HG03280 (cell line): Measurements from ENCODE around the gene SLC38A4.
"Not testable (repeated sequence)": the region's sequence is repeated elsewhere in the genome, so short reads cannot be mapped to it uniquely, and the experiment has no call there.

ENCODE experiments used
- ATAC-seq: cut with Tn5 transposase; IDR thresholded peaks from one replicate; pipeline ENCODE4 v1.9.1; 2021; ENCODE audit warnings: mild to moderate bottlenecking, moderate library complexity; ENCODE audit not compliant: unreplicated experiment

SLC38A4 gene

DNA sequence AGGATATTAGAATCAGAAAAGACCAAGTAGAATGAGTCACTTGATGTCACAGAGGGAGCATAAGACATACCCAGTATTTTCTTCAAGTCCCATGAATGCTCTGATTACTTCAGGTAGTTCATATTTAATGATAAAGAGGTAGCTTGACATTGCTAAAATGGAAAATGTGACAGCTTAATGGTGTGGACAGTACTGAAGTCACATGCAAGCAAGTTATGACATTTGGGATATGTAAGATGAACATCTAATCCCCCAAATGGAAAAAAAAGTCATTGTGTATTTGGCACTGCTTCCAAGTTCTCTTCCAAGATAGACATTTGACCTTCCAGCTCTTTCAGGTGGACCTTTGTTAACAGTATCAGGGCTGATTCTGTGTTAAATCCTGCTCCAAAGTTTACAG is 45.9 kb downstream of the SLC38A4 start:
- no peak for ATAC-seq

DNA sequence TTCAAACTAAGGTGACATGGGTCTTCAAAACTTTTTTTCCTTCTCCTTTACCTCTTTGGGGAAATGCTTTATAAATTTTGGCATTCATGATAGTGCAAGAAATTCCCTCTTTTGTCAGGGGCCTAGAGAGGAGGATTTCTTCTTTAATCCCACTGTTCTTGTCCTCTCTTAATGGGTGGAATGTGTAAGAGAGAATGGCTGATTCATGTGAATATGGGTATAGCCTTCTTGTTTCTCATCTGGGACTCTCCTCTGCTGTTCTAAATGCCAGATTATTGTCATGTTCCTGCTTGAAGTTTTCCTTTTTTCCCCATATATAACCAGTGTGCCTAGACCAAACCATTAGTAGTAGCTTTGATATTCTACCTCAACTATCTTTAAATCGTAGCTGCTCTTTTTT is 46.7 kb downstream of the SLC38A4 start:
- ATAC-seq, result no peak

DNA sequence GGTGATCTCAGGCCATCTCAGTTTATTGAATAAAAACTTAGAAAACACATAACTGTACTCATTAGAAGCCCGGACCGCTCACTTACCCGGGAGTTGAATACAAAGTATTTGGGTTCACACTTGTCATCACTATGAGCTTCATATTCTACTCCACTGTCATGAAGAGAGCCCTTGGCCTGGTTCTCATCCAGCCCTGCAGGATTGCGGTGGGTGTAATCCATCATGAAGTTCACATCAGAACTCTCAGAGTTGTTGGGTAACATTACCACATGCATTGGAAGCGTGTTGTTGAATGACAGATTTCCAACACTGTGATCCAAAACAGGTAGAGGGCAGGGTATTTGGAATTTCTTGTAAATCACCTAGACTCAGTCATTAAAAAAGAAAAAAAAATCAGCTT is 47.4 kb downstream of the SLC38A4 start:
- ATAC-seq, result no peak

DNA sequence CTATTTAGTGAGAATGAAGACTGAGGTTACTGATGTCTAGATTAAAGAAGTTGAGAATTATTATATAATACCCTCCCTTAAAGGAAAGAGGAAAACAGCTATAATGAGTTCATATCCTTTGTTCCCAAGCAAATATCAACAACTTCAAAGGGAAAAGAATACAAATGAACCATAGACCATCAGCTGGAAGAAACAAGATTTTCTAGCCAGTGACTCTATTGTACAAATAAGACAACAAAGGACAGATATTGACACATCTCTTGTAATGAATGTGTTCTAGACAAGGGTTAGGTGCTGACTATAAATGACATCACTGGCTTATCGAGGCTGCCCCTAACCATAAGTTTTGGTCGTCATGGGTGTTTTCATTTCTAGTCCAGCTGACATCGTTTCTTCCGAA is 48.2 kb downstream of the SLC38A4 start:
- ATAC-seq, result no peak

DNA sequence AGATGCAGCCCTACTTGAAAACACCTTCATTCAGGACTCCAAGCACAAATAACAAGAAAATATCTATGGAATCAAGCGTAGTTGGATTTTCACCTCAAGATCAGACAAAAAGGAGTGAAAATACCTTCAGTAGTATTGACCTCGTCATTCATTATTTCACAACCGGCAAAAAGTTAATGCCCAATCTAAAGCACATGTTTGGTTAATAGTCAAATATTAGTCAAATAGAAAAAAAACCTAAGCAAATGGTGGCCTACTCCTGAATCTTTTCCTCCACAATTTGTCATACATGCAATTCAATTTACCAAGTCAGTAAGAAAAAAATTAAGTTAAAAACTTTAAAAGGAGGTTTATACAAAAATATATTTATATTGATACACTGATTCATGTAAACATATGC is 50.0 kb downstream of the SLC38A4 start:
- ATAC-seq, result no peak

DNA sequence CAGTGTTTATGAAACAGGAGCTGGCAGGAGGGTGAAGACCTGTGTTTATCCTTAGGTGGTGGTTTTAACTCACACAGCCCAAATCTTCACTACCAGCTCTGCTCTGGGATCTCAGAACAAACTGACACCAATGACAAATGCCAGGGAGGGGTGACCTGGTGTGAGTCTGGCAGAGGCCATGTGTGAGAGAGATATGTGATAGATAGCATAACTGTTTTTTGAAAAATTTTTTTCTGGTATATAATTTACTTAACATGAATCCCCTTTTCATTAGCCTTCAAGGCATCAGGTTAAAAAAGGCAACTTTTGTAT is 51.5 kb downstream of the SLC38A4 start:
- no peak for ATAC-seq

DNA sequence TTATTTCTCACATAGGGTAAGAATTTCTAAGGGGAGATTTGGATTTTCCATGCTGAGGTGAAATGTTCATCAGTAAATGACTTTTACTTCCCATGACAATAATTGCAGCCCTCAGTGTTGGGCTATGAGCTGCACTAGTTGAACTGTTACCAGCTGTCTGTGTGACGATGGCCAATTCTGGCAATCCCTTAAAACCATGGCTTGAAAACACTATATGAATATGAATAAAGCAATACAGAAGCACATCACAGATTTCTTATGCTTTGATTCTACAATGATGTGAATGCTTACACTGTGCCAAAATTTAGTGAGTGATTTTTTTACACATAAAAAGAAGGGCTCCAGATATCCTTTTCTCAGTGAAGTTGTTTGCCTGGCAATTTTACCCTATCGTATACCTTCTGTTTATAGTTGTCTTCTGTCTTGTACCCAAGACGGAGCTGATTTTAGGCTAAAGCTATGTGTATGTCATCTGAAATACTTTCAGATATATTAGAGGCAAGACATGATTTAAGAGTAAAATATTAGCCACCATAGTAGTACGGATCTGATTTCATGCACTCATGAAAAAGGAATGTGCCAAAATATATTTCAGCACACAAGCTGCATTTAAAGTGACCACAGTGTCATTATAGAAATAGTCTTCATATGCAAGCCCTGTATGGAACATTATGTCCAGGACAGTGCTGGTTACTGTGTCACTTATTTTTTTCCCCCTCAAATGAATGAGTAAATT is 52.0 kb downstream of the SLC38A4 start:
- no peak for ATAC-seq

DNA sequence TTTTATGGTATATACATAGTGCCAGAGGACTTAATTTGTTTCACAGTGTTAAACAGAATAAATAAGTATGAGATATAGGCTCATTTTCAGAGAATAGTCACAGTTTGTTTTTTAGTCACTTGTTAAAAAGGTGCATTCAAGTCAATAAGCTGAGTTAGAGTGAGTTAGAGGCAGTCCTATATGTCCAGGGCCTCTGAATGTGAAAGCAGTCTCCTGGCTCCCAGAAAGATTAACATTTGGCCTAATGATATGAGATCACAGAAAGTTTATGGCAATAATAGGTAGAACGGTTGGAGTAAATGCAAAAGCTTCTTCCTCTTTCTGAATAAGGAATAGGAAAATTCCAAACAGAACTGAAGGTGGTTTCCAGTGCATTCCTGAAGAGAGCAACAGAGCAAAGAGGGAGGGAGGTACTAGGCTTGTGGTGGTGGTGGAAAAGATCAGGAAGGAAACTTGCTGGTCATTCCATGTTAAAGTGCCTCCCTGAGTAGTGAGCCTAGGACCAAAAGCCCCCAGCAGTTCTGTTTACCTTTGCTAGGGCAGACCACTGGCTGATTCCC is 54.4 kb downstream of the SLC38A4 start:
- no peak for ATAC-seq

DNA sequence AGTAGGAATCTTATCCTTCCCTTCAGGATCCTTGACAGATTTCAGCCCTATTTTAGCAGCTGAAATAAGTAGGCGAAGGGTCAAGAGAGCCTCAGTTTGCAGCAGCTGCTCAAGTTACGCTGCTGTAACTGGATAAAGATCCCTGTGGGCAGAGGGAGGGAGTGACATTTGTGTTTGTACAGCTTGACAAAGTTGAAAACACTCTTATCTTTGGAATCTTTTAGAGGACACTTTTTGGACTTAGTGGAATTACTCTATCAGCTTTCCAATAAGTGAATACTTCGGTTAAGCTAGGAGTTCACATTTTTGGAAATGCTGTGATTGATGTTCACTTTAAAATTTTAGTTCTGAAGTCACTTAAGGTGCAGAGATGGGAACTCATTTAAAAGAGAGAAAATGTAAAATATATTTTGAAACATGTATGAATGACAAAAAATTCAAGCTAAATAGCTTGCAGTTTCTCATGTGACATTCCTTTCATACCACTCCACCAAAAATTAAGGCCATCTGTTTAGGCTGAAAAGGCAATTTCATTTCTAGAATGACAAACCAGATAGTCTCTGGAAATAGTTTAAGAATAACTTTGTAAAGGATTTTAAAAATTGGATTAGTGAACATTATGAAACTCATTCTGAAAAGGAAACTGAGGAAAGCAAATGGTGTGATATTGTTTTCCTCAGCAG is 55.2 kb downstream of the SLC38A4 start:
- no peak for ATAC-seq

DNA sequence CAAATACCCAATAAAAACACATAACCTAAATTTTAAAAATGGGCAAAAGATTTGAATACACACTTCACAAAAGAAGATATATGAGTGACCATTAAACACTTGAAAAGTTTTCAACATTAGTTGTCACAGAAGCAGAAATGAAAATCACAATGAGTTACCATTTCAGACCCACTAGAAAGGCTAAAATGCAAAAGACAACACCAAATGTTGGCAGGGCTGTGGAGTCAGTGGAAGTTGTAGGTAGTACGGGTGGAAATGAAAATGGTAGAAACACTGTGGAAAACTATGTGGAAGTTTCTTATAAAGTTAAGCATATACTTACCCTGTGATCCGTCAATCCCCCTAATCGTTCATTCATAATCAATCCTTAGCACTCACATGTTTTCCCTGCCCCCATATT is 61.8 kb downstream of the SLC38A4 start:
- ATAC-seq, result no peak

DNA sequence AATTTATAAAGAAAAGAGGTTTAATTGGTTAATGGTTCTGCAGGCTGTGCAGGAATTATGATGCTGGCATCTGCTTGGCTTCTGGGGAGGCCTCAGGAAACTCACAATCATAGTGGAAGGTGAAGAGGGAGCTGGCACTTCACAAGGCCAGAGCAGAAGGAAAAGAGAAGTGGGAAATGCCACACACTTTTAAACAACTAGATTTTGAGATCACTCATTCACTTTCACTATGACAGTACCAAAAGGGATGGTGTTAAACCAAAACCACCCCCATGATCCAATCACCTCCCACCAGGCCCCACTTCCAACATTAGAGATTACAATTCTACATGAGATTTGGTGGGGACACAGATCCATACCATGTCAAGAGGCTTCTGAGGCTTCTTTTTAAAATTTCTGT is 62.6 kb downstream of the SLC38A4 start:
- no peak for ATAC-seq

DNA sequence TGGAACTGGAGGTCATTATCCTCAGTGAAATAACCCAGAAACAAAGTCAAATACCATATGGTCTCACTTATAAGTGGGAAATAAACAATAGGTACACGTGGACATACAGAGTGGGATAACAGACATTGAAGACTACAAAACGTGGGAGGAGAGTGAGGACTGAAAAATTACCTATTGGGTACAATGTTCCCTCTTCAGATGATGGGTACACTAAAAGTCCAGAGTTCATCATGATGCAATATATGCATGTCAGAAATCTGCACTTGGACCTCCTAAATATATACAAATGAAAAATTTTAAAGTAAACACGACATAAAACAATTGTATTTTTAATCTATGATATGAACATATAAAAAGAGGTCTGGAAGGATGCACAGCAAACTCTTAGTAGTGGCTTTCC is 71.2 kb downstream of the SLC38A4 start:
- ATAC-seq, result no peak

DNA sequence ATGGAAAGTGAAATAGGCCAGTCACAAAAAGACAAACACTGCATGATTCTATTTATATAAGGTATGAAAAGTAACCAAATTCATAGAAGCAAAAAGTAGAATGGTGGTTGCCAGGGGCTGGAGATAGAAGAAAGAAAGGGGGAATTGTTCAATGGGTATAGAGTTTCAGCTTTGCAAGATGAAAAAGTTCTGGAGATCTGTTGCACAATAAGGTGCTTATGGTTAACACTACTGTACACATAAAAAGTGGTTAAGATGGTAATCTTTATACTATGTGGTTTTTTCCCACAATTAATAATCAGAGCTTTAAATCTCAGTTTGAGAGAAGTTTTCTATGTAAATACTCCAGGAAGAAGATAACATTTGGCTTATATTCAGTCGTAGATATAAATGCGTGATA is 73.4 kb downstream of the SLC38A4 start:
- no peak for ATAC-seq

DNA sequence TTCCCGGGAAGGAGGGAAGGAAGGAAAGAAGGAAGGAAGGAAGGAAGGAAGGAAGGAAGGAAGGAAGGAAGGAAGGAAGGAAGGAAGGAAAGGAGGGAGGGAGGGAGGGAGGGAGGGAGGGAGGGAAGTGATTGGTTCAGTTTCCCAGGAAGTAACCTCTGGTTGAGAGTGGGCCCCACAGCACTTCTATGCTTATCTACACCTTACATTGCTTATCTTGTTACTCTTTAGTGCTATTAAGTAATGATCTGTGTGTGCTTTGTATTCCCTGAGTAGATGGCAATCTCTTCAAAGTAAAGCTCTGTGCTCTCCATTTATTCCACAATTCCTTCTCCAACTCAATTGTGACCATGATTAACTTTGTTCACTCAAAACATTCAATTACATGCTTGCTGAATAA is 74.6 kb downstream of the SLC38A4 start:
- ATAC-seq, result no peak

DNA sequence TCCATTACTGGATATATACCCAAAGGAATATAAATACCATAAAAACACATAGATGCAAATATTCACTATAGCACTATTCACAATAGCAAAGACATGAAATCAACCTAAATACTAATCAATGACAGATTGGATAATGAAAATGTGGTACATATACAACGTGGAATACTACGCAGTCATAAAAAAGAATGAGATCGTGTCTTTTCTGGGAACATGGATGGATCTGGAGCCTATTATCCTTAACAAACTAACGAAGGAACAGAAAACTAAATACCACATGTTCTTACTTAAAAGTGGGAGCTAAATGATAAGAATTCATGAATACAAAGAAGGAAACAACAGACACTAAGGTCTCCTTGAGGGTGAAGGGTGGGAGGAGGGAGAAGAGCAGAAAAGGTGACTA is 76.5 kb downstream of the SLC38A4 start:
- ATAC-seq, result no peak

DNA sequence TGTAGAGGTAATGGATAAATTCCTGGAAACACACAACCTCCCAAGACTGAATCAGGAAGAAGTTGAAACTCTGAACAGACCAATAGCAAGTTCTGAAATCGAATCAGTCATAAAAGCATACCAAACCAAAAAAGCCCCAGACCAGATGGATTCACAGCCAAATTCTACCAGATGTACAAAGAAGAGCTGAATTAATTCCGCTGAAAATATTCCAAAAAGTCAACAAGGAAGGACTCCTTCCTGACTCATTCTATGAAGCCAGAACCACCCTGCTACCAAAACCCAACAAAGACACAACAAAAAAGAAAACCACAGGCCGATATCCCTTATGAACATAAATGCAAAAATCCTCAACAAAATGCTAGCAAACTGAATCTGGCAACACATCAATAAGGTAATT is 81.5 kb downstream of the SLC38A4 start:
- ATAC-seq, result no peak

DNA sequence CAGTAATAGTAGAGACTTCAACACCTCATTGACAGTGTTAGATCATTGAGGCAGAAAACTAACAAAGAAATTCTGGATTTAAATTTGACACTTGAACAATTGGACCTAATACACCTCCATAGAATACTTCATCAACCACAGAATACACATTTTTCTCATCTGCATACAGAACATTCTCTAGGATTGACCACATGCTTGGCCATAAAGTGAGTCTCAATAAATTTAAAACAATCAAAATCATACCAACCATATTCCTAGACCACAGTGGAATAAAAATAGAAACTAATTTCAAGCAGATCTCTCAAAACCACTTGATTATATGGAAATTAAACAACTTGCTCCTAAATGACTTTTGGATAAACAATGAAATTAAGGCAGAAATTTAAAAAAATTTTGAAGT is 82.3 kb downstream of the SLC38A4 start:
- ATAC-seq, result no peak

DNA sequence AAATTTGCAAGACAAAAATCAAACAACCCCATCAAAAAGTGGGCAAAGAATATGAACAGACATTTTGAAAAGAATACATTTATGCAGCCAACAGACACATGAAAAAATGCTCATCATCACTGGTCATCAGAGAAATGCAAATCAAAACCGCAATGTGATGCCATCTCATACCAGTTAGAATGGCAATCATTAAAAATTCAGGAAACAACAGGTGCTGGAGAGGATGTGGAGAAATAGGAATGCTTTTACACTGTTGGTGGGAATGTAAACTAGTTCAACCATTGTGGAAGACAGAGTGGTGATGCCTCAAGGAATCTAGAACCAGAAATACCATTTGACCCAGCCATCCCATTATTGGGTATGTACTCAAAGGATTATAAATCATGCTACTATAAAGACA is 83.5 kb downstream of the SLC38A4 start:
- ATAC-seq, result not testable (repeated sequence)

DNA sequence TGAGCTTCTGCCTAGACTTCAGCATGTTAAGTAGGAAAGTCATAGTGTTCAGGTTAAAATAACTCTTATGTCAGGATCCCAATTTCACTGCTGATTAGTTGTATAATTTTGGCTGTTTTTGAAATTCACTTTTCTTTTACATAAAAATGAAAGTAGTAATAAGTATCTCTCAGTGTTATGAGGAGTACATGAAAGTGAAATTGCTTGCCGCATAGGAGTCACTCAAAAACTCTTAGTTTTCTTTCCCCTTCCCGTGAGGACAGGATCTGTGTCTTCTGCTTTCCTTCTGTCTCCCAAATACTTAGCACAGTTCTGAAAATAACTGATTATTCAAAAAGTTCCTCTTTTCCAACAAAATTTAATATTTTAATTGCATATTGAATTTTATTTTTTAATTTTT is 100.5 kb downstream of the SLC38A4 start:
- ATAC-seq, result no peak

DNA sequence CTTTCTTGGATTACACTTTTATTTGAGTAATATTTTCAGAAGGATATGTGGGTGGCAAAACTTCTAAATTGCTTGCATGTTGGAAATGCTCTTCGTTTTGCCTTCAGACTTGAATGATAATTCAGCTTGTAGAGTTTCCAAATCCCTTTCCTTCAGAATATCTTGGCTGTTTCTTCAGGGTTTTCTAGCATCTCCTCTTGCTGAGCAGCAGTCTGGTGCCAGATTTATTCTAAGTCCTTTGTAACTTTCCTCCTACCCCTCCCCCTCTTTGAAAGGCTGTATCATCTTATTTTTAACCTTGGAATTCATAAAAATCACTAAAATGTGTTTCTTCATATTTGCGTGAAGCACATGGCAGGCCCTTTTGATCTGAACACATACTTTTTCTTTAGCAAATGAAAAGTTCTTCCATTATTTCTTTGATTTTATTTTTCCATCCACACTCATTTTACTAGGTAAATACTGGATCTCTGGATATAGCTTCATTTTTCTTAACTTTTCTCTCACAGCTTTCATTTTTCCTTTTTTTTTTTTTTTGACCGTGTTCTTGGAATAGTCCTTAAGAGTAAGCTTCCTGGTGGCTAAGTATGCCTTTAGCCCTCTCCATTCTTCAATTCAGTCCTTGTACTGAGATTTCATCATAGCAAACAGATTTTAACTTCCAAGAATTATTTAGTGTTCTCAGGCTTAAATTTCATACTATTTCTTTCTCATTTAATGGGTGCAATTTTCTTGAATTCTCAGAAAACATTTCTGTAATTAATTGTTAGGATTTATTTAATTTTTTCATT is 102.0 kb downstream of the SLC38A4 start:
- no peak for ATAC-seq

DNA sequence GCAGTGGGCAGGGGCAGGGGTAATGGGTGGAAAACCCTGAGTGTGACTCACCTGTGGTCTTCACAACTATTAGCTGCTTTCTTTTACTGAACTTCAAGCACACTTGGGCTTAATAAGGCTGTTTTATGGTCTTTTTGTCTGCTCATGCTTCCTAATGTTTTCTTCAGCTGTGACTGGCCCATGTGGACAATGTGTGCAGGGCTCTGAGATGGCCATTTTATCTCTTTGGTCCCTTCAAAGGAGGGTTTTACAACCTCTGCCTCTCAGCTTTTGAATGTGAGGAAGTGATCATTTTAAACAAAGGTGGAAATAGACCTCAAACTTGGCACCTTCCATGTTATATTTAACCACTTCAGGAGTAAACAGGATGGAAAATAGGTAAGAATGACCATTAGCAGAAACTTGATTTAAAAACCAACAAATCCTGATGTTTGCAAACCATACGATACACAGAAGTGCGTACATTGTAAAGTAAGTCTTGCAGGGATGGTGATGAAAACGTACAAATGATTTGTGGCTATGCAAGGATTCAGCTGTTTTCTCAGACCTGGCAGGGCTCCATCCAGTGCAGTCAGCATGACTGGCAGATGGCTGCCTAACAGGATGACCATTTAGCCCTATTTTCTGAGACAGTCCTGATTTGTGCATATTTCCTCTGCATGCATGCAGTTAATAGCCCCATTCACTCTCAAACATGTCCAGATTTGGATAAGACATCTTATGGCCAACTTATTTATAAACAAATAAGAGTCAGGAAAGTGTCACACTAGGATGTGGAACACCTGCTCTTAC is 103.2 kb downstream of the SLC38A4 start:
- ATAC-seq, result no peak
